Suppressor macrophage treated with lipopolysaccharide for 4 hours (primary cell): Measurements from ENCODE around the gene MRI1.
"Not testable (repeated sequence)": the region's sequence is repeated elsewhere in the genome, so short reads cannot be mapped to it uniquely, and the experiment has no call there.

ENCODE experiments used
- DNase-seq: peaks from one replicate; pipeline ENCODE4 v3.0.0-alpha.2; 2020

The MRI1 gene

GRCh38 chr19:13762635-13763235 lies 1.6 kb upstream of the MRI1 start:
- DNase-seq: no peak

DNA sequence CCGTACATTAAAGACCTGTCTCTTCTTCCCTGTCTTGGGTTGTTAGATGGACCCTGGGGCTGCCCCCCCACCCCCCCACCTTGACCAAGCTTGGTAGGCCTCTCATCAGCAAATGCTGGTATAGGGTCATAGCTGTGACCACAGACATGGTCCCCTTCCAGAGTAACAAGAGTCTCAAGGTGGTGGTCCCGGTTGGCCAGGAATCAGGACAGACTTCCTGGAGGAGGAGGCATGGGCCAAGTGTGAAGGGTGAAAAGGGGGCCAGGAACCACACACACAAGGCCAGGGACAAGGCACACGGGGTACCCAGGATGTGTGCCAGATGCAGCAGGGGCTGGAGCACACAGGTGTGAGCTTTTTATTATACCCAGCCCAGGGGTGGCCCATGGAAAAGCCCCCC lies 1.1 kb upstream of the MRI1 start:
- no peak for DNase-seq

DNA sequence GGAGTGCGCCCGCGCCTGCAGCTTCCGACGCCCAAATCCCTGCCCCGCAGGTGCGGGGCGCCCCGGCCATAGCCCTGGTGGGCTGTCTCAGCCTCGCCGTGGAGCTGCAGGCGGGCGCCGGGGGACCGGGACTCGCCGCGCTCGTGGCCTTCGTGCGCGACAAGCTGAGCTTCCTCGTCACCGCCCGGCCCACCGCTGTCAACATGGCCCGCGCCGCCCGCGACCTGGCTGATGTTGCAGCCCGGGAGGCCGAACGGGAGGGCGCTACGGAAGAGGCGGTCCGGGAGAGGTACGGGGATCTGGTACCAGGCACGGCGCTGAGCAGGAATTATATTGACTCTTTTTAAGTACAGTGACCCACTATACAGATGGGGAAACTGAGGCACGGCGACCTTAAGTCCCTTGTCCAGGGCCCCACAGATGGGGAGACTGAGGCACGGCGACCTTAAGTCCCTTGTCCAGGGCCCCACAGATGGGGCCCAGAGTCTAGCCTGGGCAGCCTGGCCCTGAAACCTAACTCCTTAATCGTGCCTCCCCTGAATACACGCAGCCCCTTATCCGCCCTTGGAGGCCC lies 586 bp downstream of the MRI1 start:
- DNase-seq: peak; percentile 41

DNA sequence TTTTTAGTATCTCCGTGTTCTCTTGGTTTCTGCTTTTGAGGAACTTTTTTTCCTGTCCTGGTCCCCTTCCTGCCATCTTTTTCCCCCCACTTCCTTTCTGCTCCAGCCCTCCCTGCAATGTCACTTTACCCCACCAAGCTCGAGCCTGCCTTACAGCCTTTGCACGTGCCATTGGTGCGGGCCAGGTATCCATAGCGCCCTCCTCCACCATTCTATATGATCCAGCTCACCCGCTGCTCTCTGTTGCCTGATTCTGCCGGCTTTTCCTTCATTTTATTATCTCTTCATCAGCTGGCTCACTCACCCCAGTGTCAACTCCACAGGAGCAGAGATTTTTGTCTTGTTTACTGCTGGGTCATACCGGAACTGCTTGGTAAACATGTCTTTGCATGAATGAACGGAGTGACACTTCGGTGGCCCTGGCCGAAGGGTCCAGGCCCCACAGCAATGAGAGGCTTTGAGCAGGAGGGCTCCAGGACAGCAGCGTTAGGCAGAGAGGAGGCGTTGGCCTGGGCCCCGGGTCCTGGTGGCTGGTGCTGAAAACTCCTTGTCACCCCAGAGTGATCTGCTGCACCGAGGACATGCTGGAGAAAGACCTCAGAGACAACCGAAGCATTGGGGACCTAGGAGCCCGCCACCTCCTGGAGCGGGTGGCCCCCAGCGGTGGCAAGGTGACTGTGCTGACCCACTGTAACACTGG lies 1.2 kb downstream of the MRI1 start:
- DNase-seq: no peak

GRCh38 chr19:13766095-13766481 lies 1.8 kb downstream of the MRI1 start:
- no peak for DNase-seq

DNA sequence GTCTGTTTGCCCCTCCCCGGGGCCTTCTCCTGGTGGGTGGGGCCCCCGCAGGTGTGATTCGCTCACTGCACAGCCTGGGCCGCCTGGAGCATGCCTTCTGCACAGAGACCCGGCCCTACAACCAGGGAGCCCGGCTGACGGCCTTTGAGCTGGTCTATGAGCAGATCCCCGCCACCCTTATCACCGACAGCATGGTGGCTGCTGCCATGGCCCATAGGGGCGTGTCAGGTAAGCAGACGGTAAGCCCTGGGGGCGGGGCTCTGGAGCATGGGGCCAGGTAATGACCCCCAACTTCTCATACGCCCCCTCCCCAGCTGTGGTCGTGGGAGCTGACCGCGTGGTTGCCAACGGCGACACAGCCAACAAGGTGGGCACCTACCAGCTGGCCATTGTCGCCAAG lies 4.2 kb downstream of the MRI1 start:
- no peak for DNase-seq

GRCh38 chr19:13770013-13770635 lies 5.8 kb downstream of the MRI1 start:
- no peak for DNase-seq

DNA sequence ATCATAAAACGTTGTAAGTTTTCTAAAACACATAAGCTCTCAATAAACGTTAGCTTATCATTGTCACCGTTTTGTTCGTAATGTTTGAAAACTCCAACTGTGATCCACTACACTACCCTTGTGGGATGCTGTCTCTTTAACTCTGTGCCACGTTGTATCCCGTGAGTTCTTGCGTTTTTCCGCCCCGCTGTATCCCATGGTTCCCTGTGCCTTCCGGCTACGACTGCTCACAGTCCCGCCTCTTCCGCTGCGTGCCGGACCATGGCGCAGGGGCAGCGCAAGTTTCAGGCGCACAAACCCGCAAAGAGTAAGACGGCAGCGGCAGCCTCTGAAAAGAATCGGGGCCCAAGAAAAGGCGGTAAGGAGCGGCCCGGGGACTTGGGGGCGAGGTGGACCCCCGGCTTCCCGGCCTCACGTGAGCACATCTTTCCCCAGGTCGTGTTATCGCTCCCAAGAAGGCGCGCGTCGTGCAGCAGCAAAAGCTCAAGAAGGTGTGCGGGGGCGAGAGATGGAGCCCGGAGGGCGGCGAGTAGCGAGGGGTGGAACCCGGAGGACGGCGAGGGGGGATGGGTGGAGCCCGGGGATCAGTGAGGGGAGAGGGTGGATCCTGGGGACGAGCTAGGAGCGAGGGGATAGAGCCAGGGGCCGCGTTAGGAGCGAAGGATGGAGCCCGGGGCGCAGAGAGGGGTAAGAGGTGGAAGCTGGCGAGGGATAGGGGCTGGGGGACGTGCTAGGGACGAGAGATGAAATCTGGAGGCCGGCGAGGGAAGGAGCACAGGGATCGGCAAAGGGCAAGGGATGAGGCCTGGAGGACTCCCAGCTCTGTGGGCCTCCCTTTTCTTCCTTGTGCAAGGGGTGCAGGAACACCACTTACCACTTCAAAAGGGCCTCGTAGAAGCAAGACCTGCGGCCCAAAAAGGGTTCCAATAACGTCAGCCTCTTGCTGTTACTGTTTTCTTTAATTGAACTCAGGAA lies 10.2 kb downstream of the MRI1 start, which contains the start of gene C19orf53:
C19orf53 (plus strand) TSS at position 240 of the 975 bp plus-strand sequence; CDS start at position 262, 22 bp downstream.
- DNase-seq: peak; percentile 94

- DNase-seq: no peak
These were observed 14.1 kb downstream of the MRI1 start for GRCh38 chr19:13778398-13778797.

DNA sequence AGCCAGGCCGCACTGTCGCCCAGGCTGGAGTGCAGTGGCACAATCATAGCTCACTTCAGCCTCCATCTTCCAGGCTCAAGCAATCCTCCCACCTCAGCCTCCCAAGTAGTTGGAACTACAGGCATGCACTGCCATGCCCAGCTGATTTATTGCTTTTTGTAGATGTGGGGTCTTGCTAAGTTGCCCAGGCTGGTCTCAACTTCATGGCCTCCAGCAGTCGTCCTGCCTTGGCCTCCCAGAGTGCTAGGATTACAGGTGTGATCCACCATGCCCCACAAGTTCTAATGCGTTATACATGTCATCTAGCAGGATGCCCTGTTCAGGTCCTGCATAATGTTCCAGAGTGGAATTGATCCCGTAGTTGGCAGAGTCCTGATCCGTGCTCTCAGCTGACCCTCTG lies 14.5 kb downstream of the MRI1 start:
- no peak for DNase-seq

- DNase-seq: not testable (repeated sequence)
These were observed 15.5 kb downstream of the MRI1 start for GRCh38 chr19:13779794-13780193.

DNA sequence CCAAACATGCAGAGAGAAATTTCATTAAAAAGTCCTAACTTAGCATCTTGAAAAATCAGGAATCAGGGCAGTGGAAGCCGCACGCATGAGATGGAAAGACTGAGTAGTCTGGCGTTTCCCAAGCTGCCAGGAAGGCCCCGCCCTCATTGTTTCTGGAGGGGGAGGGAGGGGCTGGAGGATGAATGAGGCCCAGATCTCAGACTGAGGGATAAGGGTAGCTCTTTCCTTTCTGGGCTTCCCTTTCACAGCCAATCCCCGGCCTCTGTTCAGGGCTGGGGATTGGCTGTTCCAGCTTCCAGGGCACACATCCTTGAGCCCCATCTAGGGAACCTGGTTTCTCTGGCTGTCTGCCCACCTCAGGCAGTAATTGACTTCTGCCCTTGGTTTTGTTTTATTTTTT lies 17.2 kb downstream of the MRI1 start:
- DNase-seq: peak; percentile 63

DNA sequence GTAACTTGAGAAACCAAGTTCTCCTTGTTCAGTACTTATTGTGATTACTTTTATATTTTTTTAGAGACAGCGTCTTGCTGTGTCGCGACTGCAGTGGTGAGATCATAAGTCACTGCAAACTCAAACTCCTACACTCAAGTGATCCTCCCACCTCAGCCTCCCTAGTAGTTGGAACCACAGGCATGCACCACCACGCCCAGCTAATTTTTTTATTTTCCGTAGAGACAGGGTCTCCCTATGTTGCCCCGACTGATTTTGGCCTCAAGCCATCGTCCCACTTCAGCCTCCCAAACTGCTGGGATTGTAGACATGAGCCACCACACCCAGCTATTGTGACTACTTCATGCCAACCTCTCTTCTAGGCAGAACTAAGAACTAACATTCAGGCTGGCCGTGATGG lies 18.2 kb downstream of the MRI1 start:
- no peak for DNase-seq

GRCh38 chr19:13783565-13784500 lies 19.5 kb downstream of the MRI1 start:
- no peak for DNase-seq

DNA sequence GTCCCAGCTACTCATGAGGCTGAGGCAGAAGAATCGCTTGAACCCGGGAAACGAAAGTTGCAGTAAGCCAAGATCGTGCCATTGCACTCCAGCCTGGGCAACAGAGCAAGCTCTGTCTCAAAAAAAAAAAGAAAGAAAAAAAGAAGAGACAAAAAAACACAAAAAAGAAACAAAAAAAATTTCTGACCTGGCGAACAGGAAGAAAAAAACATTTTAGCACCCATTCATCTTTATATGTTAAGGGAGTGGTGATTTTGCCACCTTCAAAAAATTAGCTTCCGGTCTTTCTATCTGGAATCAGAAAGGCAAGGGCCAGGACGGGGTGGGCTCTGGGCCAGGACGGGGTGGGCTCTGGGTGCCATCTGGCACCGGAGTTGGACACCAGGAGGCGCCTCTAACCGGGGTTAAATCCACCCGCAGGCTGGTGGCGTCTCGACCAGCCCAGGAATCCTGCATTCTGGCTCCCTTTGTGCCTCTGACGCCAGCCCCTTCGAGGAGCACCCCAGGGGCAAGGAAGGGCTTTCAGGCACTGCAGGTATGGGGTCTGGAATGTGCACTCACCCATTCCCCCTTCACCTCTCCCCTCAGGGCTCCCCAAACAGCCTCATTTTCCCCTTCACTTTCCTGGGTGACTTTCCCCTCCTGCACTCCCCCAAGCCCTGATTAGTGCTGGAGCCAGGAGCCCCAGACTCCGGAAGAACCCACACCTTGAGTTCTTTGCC lies 20.6 kb downstream of the MRI1 start:
- DNase-seq: peak; percentile 74

DNA sequence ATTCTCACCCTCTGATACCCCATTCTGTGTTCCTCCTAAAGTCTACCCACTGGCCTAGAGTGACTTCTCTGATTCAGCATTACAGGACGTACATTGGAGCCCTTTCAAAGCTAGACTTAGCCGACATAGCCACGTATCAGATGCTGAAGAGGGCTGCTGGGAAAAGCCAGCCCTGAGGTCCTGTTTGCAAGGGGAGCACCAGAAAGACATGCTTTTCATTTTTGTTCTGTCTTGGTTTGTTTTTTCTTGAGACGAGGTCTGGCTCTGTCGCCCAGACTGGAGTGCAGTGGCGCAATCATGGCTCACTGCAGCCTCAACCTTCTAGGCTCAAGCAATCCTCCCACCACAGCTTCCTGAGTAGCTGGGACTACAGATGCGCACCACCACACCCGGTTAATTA lies 24.7 kb downstream of the MRI1 start:
- peak; percentile 40 for DNase-seq

DNA sequence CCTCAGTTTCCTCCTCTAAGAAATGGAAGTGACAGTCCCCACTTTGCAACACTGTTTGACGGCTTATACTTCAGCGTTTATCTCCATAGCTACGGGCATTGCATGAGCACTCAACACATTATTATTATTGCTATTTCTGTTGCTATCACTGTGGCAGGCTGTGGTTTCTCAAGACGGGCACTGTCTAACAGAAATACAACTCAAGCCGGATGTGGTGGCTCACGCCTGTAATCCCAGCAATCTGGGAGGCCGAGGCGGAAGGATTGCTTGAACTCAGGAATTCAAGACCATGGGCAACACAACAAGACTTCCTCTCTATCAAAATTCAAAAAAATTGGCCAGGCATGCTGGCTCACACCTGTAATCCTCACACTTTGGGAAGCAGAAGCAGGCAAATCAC lies 26.0 kb downstream of the MRI1 start:
- DNase-seq: peak; percentile 44

- not testable (repeated sequence) for DNase-seq
These were observed 29.0 kb downstream of the MRI1 start for GRCh38 chr19:13793317-13793716.

GRCh38 chr19:13794398-13794756 lies 30.1 kb downstream of the MRI1 start:
- DNase-seq: peak; percentile 31

GRCh38 chr19:13794757-13795589 lies 30.7 kb downstream of the MRI1 start, which contains the start of gene ZSWIM4:
Gene ZSWIM4 (plus strand): TSS chr19:13795443. CDS start chr19:13795649, 206 bp downstream.
- peak; percentile 99 for DNase-seq
